HG03139 (cell line): ENCODE measurements around the gene PISD.
"Not testable (repeated sequence)": the region's sequence is repeated elsewhere in the genome, so short reads cannot be mapped to it uniquely, and the experiment has no call there.

Experiments used
- ATAC-seq: cut with Tn5 transposase; IDR thresholded peaks from one replicate; pipeline ENCODE4 v1.9.1; 2021; ENCODE audit not compliant: unreplicated experiment

The PISD gene

DNA sequence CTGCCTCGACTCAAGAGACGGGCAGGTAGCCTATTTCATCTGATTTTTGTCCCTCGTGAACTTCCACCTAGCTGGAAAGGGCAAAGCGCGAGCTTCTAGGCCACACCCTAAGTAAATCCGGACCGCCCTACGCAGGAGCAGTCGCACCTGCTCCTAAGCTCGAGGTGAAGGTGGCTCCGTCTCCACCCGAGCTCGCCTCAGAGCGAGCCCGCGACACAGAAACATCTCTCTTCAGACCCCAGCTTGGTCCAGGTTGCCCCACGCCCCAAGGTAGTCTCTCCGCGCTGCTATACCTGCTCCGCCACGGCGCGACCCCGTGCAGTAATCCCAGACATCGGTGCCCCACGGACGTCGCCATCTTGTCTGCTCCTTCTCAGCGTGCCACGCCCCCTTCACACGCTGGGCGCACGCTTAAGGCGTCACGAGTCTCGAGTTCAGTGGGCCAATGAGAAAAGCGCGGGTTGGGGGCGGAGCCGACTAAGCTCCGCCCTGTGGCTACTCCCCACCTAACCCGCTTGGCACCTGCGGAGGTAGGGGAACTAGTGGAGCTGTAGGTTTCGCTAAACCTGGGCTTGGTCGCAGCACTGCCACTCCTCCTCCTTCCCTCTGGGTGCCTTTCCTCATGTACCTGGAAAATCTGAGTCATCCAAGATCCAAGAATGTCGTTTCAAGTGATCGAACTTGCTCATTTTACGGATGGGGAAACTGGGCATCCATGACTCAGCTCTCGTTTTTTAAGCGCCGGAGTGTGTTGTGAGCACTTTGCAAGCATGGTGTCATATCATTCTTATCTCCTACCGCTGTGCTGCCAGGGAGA, at the start of gene PISD:
Gene PISD, minus strand, starts transcription at position 365 of the 817 bp plus-strand sequence. Its CDS starts 7 bp downstream, at position 358.
- ATAC-seq: peak; percentile 70

- not testable (repeated sequence) for ATAC-seq
These were observed 49.2 kb upstream of the PISD start for GRCh38 chr22:31711226-31711625.

- ATAC-seq: no peak
These were observed 45.5 kb upstream of the PISD start for GRCh38 chr22:31707519-31707918.

DNA sequence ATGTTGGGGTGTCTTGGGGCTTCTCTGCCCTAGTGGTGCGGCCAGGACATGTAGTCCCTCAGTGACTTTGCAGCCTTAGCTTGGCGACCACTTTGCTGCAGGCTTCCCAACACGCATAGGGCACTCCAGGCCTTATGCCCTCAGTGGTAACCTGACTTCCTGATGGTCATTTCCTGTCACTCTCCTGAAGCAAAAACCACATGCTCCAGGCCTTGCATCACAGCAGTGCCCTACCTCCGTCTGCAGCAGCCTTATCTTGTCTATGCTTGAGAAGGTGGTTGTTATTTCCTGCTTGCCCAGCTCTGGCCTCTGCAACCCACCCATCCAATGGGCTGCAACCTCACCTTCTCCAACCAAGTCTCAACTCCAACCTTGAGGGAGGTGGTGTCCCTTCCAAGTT, 33.4 kb upstream of the PISD start:
- no peak for ATAC-seq

GRCh38 chr22:31694046-31694445, 32.0 kb upstream of the PISD start:
- not testable (repeated sequence) for ATAC-seq

- no peak for ATAC-seq
These were observed 30.3 kb upstream of the PISD start for GRCh38 chr22:31692186-31692886.

DNA sequence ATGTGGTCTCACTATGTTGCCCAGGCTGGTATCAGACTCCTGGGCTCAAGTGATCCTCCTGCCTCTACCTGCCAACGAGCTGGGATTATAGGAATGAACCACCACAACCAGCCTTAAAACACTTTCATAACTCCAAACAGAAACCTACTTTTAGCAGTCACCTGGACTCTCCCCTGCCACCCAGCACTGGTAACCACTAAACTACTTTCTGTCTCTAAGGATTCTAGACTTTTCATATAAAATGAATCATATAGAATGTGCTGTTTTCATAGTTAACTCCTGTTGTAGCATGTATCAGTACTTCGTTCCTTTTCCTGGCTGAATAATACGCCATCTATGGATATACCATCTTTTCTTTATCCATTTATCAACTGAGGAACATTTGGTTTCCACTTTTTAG, 29.4 kb upstream of the PISD start:
- ATAC-seq: no peak

- ATAC-seq: no peak
These were observed 21.4 kb upstream of the PISD start for GRCh38 chr22:31683181-31684105.

GRCh38 chr22:31682751-31683150, 20.7 kb upstream of the PISD start:
- ATAC-seq: no peak

- no peak for ATAC-seq
These were observed 19.6 kb upstream of the PISD start for GRCh38 chr22:31681349-31682345.

GRCh38 chr22:31680861-31681341, 18.9 kb upstream of the PISD start:
- no peak for ATAC-seq

DNA sequence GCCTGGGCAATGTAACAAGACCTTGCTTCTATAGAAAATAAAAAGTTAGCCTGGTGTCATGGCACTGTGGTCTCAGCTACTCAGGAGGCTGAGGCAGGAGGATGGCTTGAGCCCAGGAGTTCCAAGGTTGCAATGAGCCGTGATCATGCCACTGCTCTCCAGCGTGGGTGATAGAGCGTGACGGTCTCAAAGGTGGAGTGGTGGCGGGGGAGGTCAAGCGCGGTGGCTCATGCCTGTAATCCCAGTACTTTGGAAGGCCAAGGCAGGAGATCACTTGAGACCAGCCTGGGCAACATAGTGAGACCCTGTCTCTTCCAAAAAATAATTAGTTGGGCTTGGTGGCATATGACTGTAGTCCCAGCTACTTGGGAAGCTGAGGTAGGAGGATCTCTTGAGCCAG, 16.7 kb upstream of the PISD start:
- no peak for ATAC-seq

- peak; percentile 97 for ATAC-seq
These were observed 14.7 kb upstream of the PISD start for GRCh38 chr22:31676700-31677099.

DNA sequence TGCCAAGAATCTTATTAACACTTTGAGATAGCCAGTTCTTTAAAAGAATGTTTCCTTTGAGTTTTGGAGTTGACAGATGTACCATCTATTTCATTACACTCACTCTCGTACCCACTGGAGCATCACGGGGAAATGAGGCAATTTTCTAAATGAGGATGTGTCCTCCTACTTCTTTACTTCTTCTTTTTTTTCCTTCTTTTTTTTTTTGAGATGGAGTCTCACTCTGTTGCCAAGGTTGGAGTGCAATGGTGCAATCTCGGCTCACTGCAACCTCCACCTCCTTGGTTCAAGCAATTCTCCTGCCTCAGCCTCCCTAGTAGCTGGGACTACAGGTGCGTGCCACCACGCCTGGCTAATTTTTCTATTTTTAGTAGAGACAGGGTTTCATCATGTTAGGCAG, 12.2 kb upstream of the PISD start:
- ATAC-seq: not testable (repeated sequence)

GRCh38 chr22:31668849-31669248, 6.8 kb upstream of the PISD start:
- not testable (repeated sequence) for ATAC-seq

DNA sequence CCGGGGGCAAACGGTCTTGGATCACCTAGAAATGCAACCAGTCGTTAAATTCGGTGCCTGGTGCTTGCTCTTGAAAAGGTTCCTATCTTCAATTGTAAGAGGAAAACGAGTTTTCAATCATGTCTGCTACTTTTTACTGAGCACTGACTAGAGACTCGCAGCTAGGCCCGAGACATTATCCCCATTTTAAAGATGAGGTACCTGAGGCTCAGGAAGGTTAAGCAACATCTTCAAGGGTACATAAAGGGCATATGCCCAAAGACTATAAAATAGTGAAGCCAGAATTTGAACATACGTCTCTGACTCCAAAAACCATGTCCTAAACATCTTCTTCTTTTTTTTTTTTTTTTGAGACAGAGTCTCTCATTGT, 638 bp upstream of the PISD start:
- ATAC-seq: no peak

GRCh38 chr22:31660860-31661341, 1.1 kb downstream of the PISD start:
- ATAC-seq: not testable (repeated sequence)

DNA sequence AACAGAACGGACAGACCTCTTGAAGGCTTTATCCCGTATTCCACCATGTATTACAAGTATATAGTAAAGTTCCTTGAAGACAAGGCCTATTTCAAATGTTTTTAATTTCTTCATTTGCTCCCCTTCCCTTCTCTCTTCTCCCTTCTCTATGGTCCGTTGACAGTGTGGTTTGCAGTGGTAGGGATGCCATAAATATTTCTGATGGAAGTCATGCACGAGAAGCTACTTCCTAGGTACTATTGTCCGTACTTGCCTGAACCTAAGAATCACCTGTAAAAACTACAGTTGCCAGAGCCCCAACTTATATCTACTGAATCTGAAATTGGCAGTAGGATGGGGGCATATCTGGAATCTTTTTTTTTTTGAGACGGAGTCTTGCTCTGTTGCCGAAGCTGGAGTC, 2.8 kb downstream of the PISD start:
- ATAC-seq: no peak

DNA sequence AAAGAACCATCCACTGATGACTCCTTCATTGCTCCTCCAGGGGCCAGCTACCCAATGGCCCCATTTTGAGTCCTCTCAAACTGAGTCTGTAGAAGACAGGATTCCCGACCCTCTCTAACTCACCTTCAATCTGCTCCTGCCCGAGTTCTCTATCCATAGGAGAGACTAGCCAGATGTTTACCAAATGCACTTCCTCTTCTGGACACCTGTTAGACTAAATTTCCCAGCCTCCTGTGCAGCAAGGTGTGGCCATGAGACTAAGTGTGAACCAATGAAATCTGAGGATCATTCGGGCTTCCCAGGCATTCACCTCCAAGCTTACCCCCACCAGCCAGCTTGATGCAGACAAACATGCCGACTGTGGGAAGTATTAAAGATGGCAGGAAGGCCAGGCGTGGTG, 7.6 kb downstream of the PISD start:
- no peak for ATAC-seq

- no peak for ATAC-seq
These were observed 8.1 kb downstream of the PISD start for GRCh38 chr22:31653944-31654343.
